Activated CD4-positive, alpha-beta T cell treated with anti-CD3 and anti-CD28 coated beads for 4 hours (primary cell): Measurements from ENCODE around the gene ITGB1BP1.
"Not testable (repeated sequence)": the region's sequence is repeated elsewhere in the genome, so short reads cannot be mapped to it uniquely, and the experiment has no call there.

ENCODE experiments used
- DNase-seq, 2 donors: peaks; one replicate each; pipeline ENCODE4 v3.0.0-alpha.2; 2020

ITGB1BP1 gene

DNA sequence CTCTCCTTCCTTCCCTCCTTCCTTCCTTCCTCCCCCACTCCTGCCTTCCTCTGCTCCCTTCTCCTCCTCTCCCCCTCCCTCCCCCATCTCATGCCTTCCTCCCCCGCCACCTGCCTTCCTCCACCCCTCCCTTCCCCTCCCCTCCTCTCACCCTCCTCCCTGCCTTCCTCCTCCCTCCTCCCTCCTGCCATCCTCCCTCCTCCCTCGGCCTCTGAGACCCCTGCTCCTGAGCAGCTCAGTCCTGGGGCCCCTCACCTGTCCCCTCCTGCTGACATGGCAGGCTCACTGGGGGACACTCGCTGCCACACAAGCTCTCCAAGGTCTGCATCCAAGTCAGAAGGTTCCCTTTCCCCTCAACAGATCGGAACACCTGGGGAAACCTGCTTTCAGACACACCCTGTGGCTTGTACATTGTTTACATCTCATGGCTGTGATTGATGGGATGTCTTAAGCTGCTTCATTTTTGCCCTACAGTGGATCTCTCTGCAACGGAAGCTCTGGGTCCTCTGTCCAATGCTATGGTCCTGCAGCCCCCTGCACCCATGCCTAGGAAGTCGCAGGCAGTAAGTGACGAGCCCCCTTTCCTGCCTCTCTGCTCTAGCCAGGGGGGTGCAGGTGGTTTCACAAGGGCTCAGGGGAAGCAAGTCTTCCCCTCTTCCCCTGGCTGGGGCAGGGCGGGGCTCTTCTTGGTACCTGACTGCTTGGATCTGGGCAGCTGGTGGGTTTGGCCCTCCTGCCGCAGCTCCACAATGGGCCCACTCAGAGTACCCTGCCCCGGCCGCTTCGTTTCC, 22.9 kb downstream of the ITGB1BP1 start:
- no peak for DNase-seq

DNA sequence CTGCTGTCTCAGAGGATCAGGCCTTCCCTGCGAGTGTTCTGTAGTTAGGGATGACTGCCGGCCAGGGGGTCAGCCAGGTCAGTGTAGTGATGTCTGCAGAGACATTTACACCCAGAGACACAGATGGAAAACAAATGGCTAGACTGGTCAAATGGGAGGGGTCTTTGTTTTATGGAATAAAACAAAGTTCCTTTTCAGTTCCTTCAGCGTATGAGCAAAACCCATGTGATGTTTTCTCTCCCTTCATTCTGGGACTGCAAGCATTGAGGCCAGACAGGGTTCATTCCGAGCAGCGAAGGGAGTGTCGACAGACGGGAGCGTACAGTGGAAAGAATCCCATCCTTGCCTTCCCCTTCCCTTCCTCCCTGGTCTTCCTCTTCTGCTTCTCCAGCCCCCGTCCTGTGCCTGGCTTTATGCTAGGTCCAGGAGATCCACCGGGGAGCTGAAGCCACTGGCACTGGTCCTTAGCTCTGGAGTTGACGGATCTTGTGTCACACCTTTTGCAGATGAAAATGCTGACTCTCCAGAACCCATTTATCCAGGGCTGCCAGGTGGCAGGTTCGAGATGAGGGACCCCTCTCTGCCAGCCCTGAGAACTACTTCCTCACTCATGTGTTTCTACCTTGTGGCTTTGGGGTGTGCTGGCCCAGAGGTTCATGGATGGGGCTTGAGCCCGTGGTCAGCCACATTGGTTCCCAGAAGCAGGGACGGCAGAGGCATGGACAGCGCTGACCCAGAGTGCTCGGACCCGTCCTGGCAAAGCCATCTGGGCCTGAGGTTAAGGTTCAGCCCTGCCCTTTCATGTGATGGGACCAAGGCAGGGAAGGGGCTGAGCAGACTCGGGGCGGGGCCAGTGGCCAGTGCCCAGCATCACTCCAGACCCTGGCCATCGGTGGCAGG, 24.2 kb downstream of the ITGB1BP1 start:
- no peak for DNase-seq

DNA sequence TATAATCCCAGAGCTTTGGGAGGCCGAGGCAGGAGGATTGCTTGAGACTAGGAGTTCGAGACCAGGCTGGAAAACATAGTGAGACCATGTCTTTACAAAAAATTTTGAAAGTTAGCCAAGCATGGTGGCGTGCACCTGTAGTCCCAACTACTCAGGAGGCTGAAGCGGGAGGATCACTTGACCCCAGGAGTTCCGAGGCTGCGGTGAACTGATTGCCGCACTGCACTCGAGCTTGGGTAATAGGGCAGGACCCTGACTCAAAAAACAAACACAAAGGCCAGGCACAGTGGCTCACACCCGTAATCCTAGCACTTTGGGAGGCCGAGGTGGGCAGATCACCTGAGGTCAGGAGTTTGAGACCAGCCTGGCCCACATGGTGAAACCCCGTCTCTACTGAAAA, 25.1 kb downstream of the ITGB1BP1 start:
- not testable (repeated sequence) for DNase-seq

DNA sequence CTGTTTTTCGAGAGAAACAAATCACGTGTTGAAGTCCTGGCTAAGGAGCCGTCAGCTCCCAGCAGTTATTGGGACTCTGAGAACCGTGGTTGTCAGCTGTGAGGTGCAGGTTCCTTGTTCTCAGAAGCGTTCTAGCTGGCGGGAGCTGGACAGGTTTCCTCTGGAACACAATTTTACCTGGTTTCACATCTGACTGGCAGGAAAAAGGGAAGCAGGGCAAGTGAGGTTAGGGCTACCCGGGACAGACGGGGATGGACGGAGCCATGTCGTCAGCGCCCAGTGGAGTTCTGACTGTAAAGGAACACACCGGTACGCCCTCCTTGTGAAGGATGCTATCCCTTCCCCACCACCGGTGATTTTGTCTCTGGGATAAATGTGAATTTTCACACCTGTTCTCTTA, 26.1 kb downstream of the ITGB1BP1 start:
- no peak for DNase-seq

DNA sequence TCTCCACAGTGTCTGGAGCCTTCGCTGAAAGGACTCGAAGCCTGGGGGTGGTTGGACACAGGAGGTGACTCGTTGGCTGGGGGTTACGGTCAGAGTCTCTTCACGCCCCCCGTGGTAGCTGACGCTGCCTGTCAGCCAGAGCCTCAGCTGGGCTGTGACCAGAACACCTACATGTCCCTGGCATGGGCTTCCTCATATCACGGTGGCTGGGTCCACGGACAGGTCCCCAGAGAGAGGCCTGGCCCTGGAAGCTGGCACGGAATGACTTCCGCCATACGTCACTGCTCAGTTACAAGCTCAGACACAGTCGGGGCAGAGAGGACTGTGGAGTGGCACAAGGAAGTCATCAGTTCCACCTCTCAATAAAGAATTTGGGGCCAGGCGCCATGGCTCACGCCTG, 28.5 kb downstream of the ITGB1BP1 start:
- no peak for DNase-seq

DNA sequence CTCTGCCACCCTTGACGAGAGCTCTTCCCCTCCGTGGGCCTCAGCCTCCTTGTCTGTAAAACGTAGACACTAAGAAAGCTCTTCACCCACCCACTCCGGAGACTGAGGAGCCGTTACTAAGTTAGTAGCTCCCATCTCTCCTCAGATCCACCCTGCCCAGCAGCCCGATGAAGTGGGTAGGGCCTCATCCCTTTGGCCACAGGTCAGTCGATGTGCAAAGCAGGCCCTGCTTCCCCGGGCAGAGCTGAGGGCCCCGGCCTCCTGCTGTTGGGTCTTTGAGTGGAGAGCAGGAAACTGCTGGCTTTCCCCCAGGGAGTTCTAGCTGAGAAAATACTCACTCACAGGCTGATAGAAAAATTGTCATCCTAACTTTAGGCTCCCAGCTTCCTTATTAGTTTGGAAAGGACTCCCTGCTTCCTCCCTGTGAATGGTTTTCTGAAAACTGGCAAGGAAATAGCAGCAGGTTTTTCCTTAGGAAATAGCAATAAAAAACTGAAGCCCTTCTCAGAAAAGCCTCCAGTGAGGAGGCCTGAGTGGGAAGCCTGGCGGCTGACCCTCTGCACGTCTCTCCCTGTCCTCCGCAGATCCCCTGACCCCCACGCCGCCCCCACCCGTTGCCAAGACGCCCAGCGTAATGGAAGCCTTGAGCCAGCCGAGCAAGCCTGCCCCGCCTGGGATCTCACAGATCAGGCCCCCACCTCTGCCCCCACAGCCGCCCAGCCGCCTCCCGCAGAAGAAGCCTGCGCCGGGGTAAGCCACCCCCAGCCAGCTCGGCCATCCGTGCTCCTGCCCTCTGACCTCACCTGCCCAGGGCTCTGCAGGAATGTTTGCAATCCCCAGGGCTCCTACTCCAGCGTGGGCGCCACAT, 30.2 kb downstream of the ITGB1BP1 start:
- DNase-seq = no peak

DNA sequence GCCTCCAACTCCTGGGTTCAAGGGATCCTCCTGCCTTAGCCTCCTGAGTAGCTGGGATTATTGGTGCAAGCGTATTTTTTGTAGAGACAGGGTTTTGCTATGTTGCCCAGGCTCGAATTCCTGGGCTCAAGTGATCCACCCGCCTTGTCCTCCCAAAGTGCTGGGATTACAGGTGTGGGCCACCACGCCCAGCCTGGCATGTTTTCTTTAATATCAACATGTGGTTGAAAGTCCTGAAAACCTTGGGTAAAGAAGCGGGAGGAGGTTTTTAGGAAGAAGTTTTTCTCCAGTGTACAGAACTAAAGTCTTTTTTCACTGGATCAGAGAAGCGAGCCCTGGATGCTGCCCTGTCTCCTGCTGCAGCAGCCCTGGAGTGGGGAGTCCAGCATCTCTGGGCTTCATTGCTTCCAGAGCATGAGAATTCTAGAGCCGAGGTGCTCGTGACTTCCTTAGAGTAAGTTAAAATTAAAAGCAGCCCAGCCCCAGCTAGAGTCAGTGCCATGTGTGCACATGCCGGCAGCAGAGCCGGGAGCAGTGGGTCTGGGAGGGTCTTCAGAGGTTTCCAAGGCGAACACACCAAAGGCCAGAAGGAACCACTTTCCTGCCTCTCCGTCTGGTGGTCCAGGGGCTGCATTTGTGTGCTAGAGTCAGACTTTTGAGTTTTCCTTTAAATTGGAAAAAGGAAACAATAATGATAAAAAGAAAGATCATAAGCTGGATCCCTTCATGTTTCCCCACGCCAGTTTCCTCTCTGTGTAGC, 31.2 kb downstream of the ITGB1BP1 start:
- no peak for DNase-seq

DNA sequence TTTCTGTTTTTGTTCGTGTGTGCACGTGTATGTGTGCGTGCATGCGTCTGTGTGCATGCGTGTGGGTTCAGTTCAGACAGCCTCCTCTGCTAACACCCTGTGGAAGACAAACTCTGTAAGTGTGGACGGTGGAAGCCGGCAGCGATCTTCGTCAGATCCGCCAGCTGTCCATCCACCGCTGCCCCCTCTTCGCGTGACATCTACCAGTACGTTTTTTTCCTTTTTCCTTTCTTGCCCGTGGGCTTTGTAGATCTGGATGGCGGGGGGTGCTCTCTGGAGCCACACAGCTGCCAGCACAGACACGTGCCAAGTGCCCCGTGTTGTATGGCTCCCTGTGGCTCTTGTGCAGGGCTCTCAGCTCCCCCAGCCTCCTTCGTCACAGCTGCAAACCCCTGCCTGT, 32.3 kb downstream of the ITGB1BP1 start:
- no peak for DNase-seq

DNA sequence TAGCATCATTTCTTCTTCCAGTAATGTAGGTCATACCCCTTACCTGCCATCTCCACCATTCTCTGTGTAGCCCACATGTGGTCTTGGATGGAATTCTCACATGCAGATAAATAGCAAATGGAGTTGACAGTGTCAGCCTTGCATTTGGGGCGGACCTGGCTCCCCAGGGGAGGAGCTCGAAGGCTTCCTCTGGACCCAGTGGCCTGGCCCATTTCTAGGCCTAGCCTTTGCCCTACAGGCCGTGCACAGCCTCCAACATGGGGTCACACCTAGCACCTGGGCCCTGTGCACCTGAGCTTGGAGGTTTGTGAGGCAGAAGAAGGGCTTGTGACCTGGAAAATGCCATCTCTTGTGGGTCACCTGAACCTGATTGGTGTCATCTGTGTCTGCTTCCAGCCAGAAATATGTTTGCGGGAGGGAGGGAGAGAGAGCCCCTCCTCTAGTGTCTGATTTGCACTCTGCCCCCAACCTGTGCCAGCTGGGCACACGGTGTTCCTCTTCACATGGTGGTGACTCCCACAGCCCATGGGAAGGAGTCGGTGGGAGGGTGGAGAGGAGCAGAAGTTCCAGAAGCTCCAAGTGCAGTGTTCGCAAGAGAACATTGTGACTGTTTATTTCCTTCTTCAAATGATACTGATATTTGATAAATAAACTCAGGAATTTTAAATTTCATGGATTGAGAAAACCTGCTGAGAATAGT, 33.0 kb downstream of the ITGB1BP1 start:
- DNase-seq = no peak

DNA sequence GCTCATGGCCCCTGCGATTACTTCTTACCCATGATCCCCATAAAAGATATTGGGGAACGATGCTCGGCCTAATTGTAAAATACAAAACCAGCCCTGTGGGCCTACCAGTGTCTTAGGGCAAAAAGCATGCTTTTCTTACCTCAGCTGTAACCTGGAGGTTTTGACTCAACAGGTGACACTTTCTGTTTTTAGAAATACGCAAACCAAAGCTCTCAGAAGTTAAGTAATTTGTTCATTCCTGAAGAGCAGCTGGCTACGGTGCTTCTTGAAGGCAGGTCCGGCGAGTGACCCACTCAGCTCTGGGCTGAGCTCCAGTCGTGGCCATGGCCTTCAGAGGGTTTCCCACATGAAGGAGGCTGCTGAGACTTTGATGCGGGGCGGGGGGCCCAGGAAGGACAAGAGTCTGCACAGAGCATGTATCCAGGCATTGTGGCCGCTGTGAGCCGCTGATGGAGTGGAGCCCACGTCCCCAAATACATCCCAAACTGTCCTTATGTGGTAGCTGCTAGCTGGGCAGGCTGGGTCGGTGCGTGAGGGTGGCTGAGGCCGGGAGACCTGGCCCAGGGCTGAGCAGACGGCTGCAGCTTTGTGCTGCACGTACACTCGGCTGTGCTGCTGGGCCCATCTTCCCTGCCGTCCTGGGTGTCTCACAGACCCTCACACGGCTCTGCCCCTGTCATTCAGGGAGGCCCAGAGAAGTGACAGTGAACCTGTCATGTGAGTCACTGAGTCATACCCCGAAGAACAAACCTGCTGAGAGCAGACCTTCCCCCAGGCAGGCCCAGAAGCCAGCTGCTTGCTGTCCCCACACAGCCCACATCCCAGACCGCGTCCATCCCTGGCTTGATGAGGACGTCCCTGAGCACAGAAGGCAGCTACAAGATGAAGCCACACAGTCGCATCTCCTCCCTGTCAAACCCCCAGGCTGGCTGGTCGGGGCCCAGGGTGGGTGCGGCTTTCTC, 34.1 kb downstream of the ITGB1BP1 start:
- DNase-seq = no peak

DNA sequence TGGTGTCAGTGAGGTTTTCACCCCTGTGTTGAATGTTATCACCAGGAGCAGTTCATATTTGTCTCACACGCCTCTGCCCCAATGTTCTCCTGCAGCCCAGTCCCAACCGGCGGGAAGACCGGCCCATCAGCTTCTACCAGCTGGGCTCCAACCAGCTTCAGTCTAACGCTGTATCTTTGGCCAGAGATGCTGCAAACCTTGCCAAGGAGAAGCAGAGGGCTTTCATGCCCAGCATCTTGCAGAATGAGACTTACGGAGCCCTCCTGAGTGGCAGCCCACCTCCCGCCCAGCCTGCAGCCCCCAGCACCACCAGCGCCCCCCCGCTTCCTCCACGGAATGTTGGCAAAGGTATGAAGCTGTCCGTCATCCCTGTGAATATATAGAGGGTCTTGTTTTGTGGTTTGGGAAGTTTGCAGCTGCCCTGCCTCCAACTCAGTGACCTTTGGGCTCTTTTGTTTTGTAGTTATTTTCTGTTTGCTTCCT, 35.1 kb downstream of the ITGB1BP1 start:
- DNase-seq = no peak

DNA sequence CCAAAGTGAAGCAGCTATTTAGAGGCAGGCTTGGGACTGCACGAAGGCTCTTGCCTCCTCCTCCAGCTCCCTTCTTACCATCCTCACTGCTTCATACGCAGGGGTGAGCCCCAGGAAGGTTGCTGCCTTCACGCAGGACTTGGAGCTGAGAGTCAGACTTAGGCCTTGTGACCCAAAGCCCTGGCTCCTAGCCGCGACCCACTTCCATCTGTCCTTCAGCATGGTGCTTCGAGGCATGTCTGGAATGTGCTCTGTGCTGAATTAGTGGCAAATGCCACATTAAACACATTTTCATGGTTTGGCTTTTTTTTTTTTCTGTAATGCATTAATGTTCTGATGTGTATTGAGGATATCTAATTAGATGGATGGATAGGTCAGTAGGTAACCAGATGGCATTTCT, 37.5 kb downstream of the ITGB1BP1 start:
- DNase-seq = no peak

DNA sequence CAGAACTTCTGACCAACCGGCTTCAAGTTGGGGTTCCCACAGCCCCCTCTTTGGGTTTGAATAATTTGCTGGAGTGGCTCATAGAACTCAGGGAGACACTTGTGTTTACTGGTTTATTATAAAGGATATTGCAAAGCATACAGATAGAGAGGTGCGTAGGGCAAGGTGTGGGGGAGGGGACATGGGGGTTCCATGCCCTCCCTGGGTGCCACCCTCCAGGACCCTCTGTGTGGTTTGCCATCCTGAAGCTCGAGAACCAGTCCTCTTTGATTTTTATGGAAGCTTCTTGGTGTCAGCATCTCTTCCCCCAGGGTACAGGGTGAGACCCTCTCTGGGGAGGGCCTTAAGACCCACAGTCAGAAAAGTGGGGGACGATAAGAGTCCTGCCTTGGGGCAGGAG, 38.8 kb downstream of the ITGB1BP1 start:
- no peak for DNase-seq

DNA sequence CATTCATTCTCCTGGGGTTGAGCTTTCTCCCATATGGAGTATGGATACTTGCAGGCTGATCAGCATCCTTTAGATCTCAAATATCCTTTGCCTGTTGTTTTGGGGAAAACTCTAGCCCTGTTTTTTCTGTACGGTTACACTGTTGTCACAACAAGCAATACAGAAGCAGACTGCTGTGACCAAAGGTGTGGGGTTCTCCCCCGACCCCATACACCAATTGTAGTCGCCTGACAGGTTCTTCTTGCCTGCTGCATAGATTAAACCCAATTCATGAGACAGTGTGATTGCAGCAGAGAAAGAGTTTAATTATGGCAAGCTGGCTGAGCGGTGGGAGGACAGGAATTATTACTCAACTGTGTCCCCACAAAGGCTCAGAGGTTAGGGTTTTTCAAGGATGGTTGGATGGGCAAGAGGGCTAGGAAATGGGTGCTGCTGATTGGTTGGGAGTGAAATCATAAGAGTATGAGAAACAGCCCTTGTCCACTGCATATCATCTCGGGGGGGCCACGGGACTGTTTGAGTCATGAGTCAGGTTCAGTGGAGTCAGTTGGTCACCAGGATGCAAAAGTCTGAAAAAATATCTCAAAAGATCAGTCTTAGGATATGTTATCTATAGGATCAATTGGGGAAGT, 40.6 kb downstream of the ITGB1BP1 start:
- no peak for DNase-seq

DNA sequence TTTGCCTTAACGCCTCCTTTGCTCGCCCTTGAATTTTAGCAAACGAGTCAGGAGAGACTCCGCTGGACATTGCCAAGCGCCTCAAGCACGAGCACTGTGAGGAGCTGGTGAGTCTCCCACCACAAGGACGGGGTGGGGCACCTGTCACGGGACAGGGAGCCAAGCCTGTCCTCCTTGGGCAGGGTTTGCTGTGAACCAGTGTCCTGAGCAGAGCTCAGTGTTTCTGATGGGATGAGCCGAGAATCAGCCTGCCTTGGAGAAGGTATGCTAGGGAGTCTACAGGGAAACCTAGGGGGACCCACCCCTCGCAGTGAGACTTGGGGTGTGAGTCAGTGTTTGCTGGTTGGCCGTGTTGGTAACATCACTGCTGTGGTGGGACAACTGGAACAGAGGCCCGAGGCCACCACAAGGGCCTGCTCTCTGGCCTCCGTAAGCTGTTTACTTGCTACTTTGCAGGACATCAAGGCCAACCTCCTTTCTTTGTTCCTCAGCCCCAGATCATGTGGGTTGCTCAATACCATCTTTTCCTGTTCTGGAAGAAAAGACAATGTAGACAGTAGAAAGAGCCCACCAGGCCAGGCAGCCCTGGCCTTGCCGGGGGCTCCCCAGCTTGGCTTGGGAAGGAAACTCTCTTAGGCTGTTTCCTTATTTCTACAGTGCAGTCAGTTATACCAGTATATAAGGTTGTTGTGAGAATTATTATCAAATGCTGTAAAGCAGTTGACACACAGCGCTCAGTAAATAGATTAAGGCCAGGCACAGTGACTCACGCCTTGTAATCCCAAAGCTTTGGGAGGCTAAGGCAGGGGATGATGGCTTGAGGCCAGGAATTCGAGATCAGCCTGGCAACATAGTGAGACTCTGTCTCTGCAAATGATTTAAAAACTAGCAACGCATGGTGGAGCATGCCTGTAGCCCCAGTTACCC, 42.4 kb downstream of the ITGB1BP1 start:
- DNase-seq = no peak

DNA sequence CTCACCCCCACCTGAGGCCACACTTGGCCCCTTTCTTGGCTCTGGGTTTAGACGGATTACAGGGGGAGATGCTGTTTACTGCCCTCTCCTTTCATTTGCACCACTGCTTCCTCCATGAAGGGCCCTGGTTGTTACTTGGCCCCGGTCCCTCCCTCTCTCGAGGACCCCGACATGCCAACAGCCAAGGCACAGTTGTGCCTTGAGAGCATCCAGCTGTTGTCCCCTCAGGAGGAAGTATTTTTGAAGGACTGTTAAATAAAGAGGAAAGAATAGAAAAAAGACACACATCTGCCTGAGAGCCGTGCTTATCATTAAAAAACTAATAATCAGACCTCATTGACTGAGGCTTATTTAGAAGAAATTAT, 44.0 kb downstream of the ITGB1BP1 start:
- no peak for DNase-seq

DNA sequence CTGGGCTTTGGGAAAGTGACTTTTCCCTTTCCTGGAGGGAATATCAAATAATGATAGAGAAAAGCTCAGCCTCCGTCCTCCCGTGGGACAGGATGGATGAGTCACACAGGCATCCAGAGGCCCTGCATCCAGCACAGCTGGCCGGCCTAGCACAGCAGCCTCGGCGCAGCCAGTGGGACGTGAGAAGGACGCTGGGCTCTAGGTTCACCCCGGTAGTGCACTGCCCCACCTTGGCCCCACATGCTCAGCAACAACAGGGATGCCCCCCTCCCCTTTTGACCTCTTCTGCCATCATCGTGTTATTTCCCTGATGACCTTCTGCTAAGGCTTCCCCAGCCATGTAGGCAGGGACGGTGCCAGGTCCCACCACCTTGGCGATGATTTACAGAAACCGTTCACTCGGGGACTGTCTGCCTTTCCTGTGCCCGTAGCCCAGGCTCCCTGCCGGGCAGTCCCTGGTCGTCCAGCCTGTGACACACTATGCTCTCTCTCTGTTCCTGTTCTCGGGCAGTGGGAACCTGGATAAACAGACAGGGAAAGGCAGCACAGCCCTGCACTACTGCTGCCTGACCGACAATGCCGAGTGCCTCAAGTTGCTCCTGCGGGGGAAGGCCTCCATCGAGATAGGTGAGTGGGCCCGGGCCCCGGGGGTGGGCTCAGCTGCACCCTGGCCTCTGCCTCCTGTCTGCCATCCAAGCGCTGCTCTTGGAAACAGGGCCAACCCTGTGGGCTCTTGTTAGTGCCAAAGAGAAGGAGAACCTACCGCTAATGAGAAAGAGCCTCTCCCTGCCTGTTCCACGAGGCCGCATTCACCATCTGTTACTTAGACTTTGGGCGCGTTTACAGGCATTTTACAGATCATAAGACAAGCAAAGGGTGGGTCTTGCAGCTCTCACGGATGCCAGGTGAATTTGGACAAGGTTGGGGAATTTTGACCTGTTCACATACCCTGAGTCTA, 44.6 kb downstream of the ITGB1BP1 start:
- DNase-seq = no peak
